Measurements from ENCODE around the gene JTB.

JTB gene

GRCh38 chr1:153929981-153930948, 47.2 kb downstream of the JTB start:
- no peak for DNase-seq

- DNase-seq: no peak
Measured at GRCh38 chr1:153929426-153929825, 48.0 kb downstream of the JTB start.

- no peak for DNase-seq
Measured at GRCh38 chr1:153928791-153929341, 48.6 kb downstream of the JTB start.

GRCh38 chr1:153928245-153928644, 49.2 kb downstream of the JTB start:
- no peak for DNase-seq

GRCh38 chr1:153926405-153926804, 51.1 kb downstream of the JTB start:
- DNase-seq: no peak

Data from stimulated activated naive CD4-positive, alpha-beta T cell (primary cell).